Type B pancreatic cell (in vitro differentiated cells): ENCODE results near the gene MCHR1. TPM values are rescaled to one million over a fixed set of nuclear protein-coding genes. Genes with fewer than 3 reads are reported as not detected.
A peak's percentile ranks its signal among the peaks of the same experiment; 100 is the strongest.

ENCODE experiments used
- DNase-seq: peaks from one replicate; pipeline ENCODE4 v3.0.0; 2021; ENCODE audit warnings: mixed read lengths; ENCODE audit not compliant: unreplicated experiment; ENCODE audit errors: extremely low spot score
- H3K27ac Mint-ChIP-seq: 2 replicates; pipeline ENCODE4 v1.8.0; 2021; ENCODE audit warnings: mild to moderate bottlenecking, mixed read lengths
- H3K27me3 Mint-ChIP-seq: 2 replicates; pipeline ENCODE4 v1.8.0; 2021; ENCODE audit warnings: mixed read lengths
- H3K36me3 Mint-ChIP-seq: 2 replicates; pipeline ENCODE4 v1.8.0; 2021; ENCODE audit warnings: mixed read lengths
- H3K4me1 Mint-ChIP-seq: one replicate; pipeline ENCODE4 v1.8.0; 2021; ENCODE audit warnings: mixed read lengths; ENCODE audit not compliant: unreplicated experiment
- H3K4me3 Mint-ChIP-seq: 2 replicates; pipeline ENCODE4 v1.8.0; 2021; ENCODE audit warnings: mild to moderate bottlenecking, mixed read lengths
- H3K9me3 Mint-ChIP-seq: 2 replicates; pipeline ENCODE4 v1.8.0; 2021; ENCODE audit warnings: mixed read lengths
- long read RNA-seq: library from polyadenylated mRNA; unstranded; transcript quantifications from one replicate; pipeline ENCODE4 v2.0.0, GENCODE V29; 2020
- total RNA-seq: library from RNA; stranded (reverse); gene quantifications from 2 replicates; pipeline ENCODE4 v1.2.1, GENCODE V29; 2021; ENCODE audit warnings: low replicate concordance
- TF ChIP-seq, protein P1 (sequence below): fragments of 200-600 bp; sonication (generic); conservative IDR thresholded peaks from 2 replicates; pipeline ENCODE4 v1.5.0; 2021; ENCODE audit warnings: antibody characterized with exemption, mild to moderate bottlenecking

The MCHR1 gene
- total RNA-seq: 0.17 and 6.9 TPM in 2 replicates
- long read RNA-seq: 0 reads

- Mint-ChIP-seq H3K27ac (peak within 1 kb of the TSS; percentile 75), H3K4me1 (peaks cover 42% of the 10 kb centered on the region), H3K27me3 (peaks cover 30% of the 10 kb centered on the region), H3K4me3 (peak within 1 kb of the TSS; percentile 85), H3K36me3 (no peaks in the 10 kb centered on the region), H3K9me3 (no peaks in the 10 kb centered on the region)
- DNase-seq: no peak
- TF ChIP-seq, protein P1, sequence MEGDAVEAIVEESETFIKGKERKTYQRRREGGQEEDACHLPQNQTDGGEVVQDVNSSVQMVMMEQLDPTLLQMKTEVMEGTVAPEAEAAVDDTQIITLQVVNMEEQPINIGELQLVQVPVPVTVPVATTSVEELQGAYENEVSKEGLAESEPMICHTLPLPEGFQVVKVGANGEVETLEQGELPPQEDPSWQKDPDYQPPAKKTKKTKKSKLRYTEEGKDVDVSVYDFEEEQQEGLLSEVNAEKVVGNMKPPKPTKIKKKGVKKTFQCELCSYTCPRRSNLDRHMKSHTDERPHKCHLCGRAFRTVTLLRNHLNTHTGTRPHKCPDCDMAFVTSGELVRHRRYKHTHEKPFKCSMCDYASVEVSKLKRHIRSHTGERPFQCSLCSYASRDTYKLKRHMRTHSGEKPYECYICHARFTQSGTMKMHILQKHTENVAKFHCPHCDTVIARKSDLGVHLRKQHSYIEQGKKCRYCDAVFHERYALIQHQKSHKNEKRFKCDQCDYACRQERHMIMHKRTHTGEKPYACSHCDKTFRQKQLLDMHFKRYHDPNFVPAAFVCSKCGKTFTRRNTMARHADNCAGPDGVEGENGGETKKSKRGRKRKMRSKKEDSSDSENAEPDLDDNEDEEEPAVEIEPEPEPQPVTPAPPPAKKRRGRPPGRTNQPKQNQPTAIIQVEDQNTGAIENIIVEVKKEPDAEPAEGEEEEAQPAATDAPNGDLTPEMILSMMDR: no peak
Observed at GRCh38 chr22:40679249-40679963, at the start of gene MCHR1. TSS of gene MCHR1 (plus strand) at chr22:40679484. CDS start at chr22:40679653, 169 bp downstream.

DNA sequence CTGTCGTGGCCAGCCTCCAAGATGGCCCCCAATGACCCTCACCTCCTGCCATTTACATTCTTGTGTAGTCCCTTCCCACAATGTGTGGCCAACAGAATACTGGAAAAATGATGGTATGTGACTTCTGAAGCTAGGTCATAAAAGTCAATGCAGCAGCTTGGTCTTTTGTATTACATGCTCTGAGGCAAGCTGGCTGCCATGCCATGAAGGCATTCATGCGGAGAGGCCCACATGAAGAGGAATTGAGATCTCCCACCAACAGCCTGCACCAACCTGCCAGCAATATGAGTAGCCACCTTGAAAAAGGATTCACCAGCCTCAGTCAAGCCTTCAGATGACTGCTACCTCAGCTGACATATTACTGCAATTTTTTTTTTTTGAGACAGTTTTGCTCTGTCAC is 47.4 kb upstream of the MCHR1 start:
- H3K4me3 Mint-ChIP-seq: no peak overlapping the region
- no peaks in the 10 kb centered on the region for H3K9me3 Mint-ChIP-seq
- H3K27ac Mint-ChIP-seq: no peak overlapping the region
- peaks cover 7% of the 10 kb centered on the region for H3K36me3 Mint-ChIP-seq
- TF ChIP-seq, protein P1: no peak
- DNase-seq: no peak
- peaks cover 44% of the 10 kb centered on the region for H3K4me1 Mint-ChIP-seq
- no peaks in the 10 kb centered on the region for H3K27me3 Mint-ChIP-seq

GRCh38 chr22:40633036-40633435 is 46.2 kb upstream of the MCHR1 start:
- Mint-ChIP-seq H3K27me3 (no peaks in the 10 kb centered on the region), H3K27ac (no peak overlapping the region), H3K4me1 (peaks cover 39% of the 10 kb centered on the region), H3K9me3 (peaks cover 3% of the 10 kb centered on the region), H3K4me3 (no peak overlapping the region), H3K36me3 (peaks cover 4% of the 10 kb centered on the region)
- DNase-seq: no peak
- TF ChIP-seq, protein P1: no peak

- Mint-ChIP-seq H3K27ac (no peak overlapping the region), H3K4me1 (peaks cover 30% of the 10 kb centered on the region)
Observed at GRCh38 chr22:40634119-40634903, 45.0 kb upstream of the MCHR1 start.

More at GRCh38 chr22:40634119-40634903, 45.0 kb upstream of the MCHR1 start:
- Mint-ChIP-seq H3K36me3 (peaks cover 4% of the 10 kb centered on the region), H3K27me3 (no peaks in the 10 kb centered on the region), H3K9me3 (peaks cover 3% of the 10 kb centered on the region), H3K4me3 (peak overlapping the region; percentile 94)
- TF ChIP-seq, protein P1: no peak
- DNase-seq: no peak
